BJ (cell line): ENCODE results near the gene ZFAND3. TPM values are rescaled to one million over a fixed set of nuclear protein-coding genes. Genes with fewer than 3 reads are reported as not detected.

Experiments
- CTCF ChIA-PET: fragments of 350-600 bp; formaldehyde crosslinking; extraction: SDS; loops from one replicate; lab custom pipeline; 2021; ENCODE audit warnings: antibody characterized with exemption, inconsistent platforms; lab: Yijun Ruan, JAX
- POLR2A ChIA-PET: fragments of 300-600 bp; sonication (Branson Sonifier 250); formaldehyde crosslinking; extraction: SDS; loops from one replicate; lab custom pipeline; 2021; ENCODE audit warnings: antibody characterized with exemption; lab: Charles Lee
- DNase-seq: peaks from one replicate; pipeline ENCODE4 v3.0.0-alpha.2; 2011; ENCODE audit warnings: low read depth
- H3K27me3 ChIP-seq: 2 replicates; pipeline ENCODE4 v1.6.0; 2011; ENCODE audit warnings: low read length; ENCODE audit not compliant: control insufficient read depth, insufficient read depth
- H3K36me3 ChIP-seq: 2 replicates; pipeline ENCODE4 v1.5.1; 2011; ENCODE audit warnings: low read length; ENCODE audit not compliant: control insufficient read depth, insufficient read depth
- H3K4me3 ChIP-seq: 2 replicates; pipeline ENCODE4 v1.5.1; 2011; ENCODE audit warnings: low read depth, mild to moderate bottlenecking, control low read depth, low read length
- CTCF ChIP-seq: IDR thresholded peaks from 2 replicates; pipeline ENCODE4 v1.5.1; 2011; ENCODE audit warnings: low read depth, mild to moderate bottlenecking, control low read depth, inconsistent platforms, low read length, moderate library complexity; ENCODE audit not compliant: insufficient read depth
- polyA plus RNA-seq: library from polyadenylated mRNA; depleted of rRNA; stranded (reverse); fragments of >200 nt; gene quantifications from 2 replicates; pipeline ENCODE4 v1.2.3, GENCODE V29; 2011

The ZFAND3 gene
- polyA plus RNA-seq, 1 experiment = 15.5 TPM

- CTCF ChIA-PET = no interaction called here
- H3K4me3 ChIP-seq = no peak overlapping the region
- H3K36me3 ChIP-seq = no peaks in the 10 kb centered on the region
- TF ChIP-seq CTCF = no peak
- no peaks in the 10 kb centered on the region for H3K27me3 ChIP-seq
- POLR2A ChIA-PET = no interaction called here
- no peak for DNase-seq
Measured at GRCh38 chr6:38161754-38162492, 342.4 kb downstream of the ZFAND3 start.

GRCh38 chr6:38162493-38163185 lies 343.1 kb downstream of the ZFAND3 start:
- Histone ChIP-seq H3K4me3 (no peak overlapping the region), H3K36me3 (no peaks in the 10 kb centered on the region), H3K27me3 (no peaks in the 10 kb centered on the region)
- no peak for TF ChIP-seq CTCF
- DNase-seq = no peak
- ChIA-PET POLR2A (no interaction called here), CTCF (no interaction called here)

- ChIA-PET CTCF (interaction anchor here (1.7 kb wide), 1 partner anchor 13 kb away, joined by 5 read pairs; no protein-coding TSS in a partner anchor), POLR2A (no interaction called here)
- H3K4me3 ChIP-seq = no peak overlapping the region
- no peak for TF ChIP-seq CTCF
- H3K36me3 ChIP-seq = no peaks in the 10 kb centered on the region
- DNase-seq = no peak
- H3K27me3 ChIP-seq = no peaks in the 10 kb centered on the region
Measured at GRCh38 chr6:38163186-38164130, 343.9 kb downstream of the ZFAND3 start.

GRCh38 chr6:38164131-38164481 lies 344.6 kb downstream of the ZFAND3 start:
- H3K27me3 ChIP-seq = no peaks in the 10 kb centered on the region
- no peaks in the 10 kb centered on the region for H3K36me3 ChIP-seq
- no peak overlapping the region for H3K4me3 ChIP-seq
- DNase-seq = no peak
- ChIA-PET CTCF (interaction anchor here (1.7 kb wide), 1 partner anchor 12 kb away, joined by 5 read pairs; no protein-coding TSS in a partner anchor), POLR2A (no interaction called here)
- TF ChIP-seq CTCF = no peak
